HG02943 (cell line): Measurements from ENCODE around the gene CASK.
"Not testable (repeated sequence)": the region's sequence is repeated elsewhere in the genome, so short reads cannot be mapped to it uniquely, and the experiment has no call there.

Experiments used
- ATAC-seq: cut with Tn5 transposase; IDR thresholded peaks from one replicate; pipeline ENCODE4 v1.9.1; 2021; ENCODE audit warnings: mild to moderate bottlenecking, low read depth, moderate library complexity; ENCODE audit not compliant: unreplicated experiment

The CASK gene

GRCh38 chrX:41529221-41529620 is 394.1 kb downstream of the CASK start:
- no peak for ATAC-seq

GRCh38 chrX:41528784-41529183 is 394.6 kb downstream of the CASK start:
- ATAC-seq = no peak

- no peak for ATAC-seq
Measured at GRCh38 chrX:41526925-41527324, 396.4 kb downstream of the CASK start.

GRCh38 chrX:41526271-41526670 is 397.1 kb downstream of the CASK start:
- no peak for ATAC-seq

- ATAC-seq = no peak
Measured at GRCh38 chrX:41522671-41523070, 400.7 kb downstream of the CASK start.

GRCh38 chrX:41522081-41522480 is 401.3 kb downstream of the CASK start:
- ATAC-seq = no peak

GRCh38 chrX:41519468-41519867 is 403.9 kb downstream of the CASK start:
- no peak for ATAC-seq

- no peak for ATAC-seq
Measured at GRCh38 chrX:41518841-41519220, 404.5 kb downstream of the CASK start.

- no peak for ATAC-seq
Measured at GRCh38 chrX:41518127-41518840, 405.1 kb downstream of the CASK start.

- ATAC-seq = no peak
Measured at GRCh38 chrX:41516999-41517765, 406.2 kb downstream of the CASK start.

GRCh38 chrX:41516456-41516855 is 406.9 kb downstream of the CASK start:
- ATAC-seq = no peak

- no peak for ATAC-seq
Measured at GRCh38 chrX:41515376-41515775, 408.0 kb downstream of the CASK start.

- ATAC-seq = no peak
Measured at GRCh38 chrX:41514179-41514578, 409.2 kb downstream of the CASK start.

- not testable (repeated sequence) for ATAC-seq
Measured at GRCh38 chrX:41512853-41513252, 410.5 kb downstream of the CASK start.

- ATAC-seq = peak; percentile 80
Measured at GRCh38 chrX:41512394-41512793, 411.0 kb downstream of the CASK start.

- ATAC-seq = no peak
Measured at GRCh38 chrX:41507919-41508318, 415.4 kb downstream of the CASK start.

- no peak for ATAC-seq
Measured at GRCh38 chrX:41502004-41502403, 421.4 kb downstream of the CASK start.

GRCh38 chrX:41499984-41500383 is 423.4 kb downstream of the CASK start:
- ATAC-seq = no peak

- ATAC-seq = no peak
Measured at GRCh38 chrX:41499195-41499594, 424.2 kb downstream of the CASK start.

GRCh38 chrX:41491267-41492004 is 431.9 kb downstream of the CASK start:
- no peak for ATAC-seq

- ATAC-seq = no peak
Measured at GRCh38 chrX:41490446-41490845, 432.9 kb downstream of the CASK start.
